Cardiac fibroblast (primary cell): Measurements from ENCODE around the gene FAM171A1.

Experiments used
- DNase-seq, 2 donors: peaks; one replicate each; pipeline versions ENCODE4 v3.0.0 to v3.0.0-alpha.2; 2010; ENCODE audit warnings: low read depth in 2 of 2
- H3K4me3 ChIP-seq, 2 donors: replicated peaks in 1 of 2; 1 replicate in 1 of 2; 2 replicates in 1 of 2; pipeline ENCODE4 v1.5.1; 2011; ENCODE audit warnings: low read depth in 2 of 2, low read length in 2 of 2, mild to moderate bottlenecking in 2 of 2, moderate library complexity in 1 of 2
- TF ChIP-seq, protein P1 (sequence below): IDR thresholded peaks from one replicate; pipeline ENCODE4 v1.5.1; 2011; ENCODE audit warnings: low read depth, mild to moderate bottlenecking, low read length, inconsistent platforms

The FAM171A1 gene

DNA sequence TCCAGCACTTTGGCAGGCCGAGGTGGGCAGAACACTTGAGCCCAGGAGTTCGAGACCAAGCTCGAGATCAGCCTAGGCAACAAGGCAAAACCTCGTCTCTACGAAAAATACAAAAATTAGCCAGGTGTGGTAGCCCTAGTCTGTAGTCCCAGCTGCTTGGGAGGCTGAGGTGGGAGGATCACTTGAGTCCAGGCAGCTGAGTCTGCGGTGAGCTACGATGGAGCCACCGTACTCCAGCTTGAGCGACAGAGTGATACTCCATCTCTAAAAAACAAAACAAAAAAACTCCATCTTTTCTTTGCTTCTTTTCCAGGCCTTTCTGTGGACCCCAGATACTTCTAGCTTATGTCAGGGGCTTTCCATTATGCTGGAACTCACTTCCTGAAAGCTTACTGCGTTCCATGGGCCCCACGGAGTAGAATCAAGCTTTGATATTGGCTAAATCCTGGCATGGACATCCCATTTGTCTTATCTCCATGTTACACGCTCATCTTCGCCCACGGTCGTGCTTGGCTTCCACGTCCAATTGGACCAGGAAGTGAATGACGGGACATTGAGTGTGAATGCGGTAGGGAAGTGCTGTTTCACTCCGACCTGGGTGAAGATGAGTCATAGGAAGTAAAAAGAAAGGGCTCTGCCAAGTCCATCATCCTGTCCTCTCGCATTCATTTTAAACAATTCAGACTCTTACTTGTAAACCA, 45.7 kb downstream of the FAM171A1 start:
- no peak overlapping the region for H3K4me3 ChIP-seq
- peak; percentile 86 to 89 for DNase-seq
- TF ChIP-seq, protein P1, sequence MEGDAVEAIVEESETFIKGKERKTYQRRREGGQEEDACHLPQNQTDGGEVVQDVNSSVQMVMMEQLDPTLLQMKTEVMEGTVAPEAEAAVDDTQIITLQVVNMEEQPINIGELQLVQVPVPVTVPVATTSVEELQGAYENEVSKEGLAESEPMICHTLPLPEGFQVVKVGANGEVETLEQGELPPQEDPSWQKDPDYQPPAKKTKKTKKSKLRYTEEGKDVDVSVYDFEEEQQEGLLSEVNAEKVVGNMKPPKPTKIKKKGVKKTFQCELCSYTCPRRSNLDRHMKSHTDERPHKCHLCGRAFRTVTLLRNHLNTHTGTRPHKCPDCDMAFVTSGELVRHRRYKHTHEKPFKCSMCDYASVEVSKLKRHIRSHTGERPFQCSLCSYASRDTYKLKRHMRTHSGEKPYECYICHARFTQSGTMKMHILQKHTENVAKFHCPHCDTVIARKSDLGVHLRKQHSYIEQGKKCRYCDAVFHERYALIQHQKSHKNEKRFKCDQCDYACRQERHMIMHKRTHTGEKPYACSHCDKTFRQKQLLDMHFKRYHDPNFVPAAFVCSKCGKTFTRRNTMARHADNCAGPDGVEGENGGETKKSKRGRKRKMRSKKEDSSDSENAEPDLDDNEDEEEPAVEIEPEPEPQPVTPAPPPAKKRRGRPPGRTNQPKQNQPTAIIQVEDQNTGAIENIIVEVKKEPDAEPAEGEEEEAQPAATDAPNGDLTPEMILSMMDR, result no peak

DNA sequence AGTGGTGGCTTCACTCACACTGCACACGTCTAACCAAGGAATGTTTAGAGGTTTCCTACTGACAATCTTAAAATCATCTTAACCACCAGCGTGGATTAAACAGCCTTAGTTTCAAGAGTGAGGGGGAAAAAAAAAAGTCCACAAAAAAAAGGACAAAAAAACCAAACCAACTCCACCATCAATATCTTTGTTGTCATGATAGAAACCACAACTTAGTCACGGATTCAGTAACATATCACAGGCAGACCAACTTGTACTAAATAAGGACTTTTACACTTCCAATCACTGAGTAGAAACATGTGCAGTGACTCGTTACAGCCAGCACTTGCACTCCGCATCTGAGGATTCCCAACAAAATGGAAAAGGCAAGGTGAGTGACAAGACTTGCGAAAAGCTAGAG, 46.5 kb downstream of the FAM171A1 start:
- TF ChIP-seq, protein P1, result no peak
- no peak for DNase-seq
- H3K4me3 ChIP-seq, result no peak overlapping the region

DNA sequence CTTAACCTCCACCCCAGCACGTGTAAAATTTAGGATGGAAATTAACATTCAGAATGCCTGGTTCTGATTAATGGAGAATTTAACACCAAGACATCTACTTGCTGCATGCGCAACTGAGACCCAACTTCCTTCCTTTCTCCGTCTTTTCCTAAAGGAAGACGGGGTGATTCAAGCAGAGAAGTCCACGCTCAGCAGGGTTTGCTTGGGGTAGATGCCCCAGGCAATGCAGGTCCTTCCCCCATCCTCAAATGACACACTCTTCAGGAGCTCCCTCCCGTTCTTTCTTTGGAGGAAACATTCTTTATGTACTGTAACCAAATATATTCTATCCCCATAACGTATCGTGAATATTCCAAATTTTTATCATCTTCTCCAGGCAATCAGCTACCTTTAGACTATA, 47.0 kb downstream of the FAM171A1 start:
- DNase-seq, result no peak
- H3K4me3 ChIP-seq, result no peak overlapping the region
- TF ChIP-seq, protein P1, result no peak

DNA sequence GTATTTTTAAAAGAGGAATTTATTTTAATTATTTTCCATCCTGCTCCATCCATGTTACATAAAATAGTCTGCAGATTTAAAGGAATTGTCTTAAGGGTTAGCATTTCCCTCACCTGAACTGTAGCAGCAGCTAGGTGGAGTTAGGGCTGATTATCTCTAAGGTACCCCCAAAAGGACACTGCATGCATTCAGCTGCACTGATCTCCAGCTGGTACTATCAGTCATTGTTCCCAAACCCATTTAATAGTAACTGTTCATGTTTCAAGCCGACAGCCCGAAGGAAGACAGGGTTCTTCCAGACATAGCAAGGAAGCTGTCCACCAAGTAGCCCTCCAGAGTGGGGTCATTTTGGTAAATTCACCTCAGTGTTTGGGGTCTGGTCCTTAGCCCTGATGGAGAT, 48.7 kb downstream of the FAM171A1 start:
- DNase-seq, result no peak
- no peak overlapping the region for H3K4me3 ChIP-seq
- TF ChIP-seq, protein P1, result no peak

DNA sequence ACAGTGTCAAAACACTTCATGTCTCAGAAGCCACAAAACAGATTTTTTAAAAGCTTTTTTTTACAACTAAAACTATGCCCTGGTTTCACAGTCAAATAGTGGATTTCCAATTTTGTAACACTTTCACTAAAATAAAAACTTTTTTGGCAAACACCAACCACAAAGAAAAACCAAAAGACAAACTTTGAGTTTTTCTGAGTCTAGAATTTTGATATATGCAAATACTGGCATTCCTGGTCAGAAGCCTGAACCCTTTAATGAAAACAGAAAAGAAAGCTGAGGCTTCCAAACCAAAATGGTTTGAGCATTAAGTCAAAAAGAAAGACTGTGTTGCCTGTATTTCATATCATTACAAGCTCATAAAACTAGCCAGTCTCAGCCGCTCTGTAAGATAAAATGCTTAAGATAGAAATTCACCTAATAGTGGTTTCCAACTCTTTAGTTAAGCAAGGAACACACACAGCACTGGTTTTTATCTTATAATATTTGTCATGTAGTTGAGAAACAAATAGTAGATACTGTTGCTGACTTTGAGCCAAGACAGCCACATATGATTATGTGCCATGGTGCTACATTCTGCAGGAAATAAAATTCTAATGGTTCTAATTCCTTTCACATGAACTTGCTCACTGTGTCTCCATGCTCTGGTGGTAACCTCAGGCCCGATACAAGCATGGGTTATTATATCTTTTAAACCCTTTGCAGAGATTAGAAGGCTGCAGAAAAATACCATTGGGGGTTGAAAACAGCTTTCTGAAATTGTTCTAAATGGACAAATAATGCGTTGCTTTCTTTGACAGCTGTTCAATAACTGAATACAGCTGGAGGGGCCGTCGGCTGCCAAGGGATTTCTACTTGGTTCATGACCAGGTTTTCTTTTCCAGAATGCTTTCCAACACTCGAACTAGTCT, 49.4 kb downstream of the FAM171A1 start:
- peak; percentile 38 to 88 for DNase-seq
- TF ChIP-seq, protein P1, result no peak
- H3K4me3 ChIP-seq, result no peak overlapping the region

DNA sequence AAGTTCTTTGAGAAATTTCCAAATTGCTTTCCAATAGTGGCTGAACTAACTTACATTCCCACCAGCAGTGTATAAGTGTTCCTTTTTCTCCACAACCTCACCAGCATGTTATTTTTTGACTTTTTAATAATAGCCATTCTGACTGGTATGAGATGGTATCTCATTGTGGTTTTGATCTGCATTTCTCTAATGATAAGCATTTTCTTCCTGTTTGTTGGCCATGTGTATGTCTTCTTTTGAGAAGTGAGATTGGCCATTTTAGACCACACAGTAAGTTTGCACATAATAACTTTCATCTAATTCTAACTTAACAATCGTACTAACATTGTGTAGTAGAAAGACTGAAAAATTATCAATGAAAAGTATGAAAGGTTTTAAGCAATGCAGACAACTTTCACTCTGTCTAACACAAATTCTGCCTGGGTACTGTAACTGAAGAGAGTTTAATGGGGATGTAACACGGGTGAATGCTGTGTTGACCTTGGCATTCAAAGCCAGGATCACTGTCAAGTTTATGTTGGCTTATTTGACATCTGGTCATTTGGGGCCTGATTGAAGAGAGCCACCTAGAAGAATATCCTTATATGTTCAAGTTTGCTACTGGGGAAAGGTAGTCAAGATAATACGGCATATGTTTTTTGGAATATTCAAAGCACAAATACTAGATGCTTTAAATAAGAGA, 50.4 kb downstream of the FAM171A1 start:
- no peak overlapping the region for H3K4me3 ChIP-seq
- no peak for DNase-seq
- TF ChIP-seq, protein P1, result no peak
